Measurements from ENCODE around the gene C19orf25.

DNA sequence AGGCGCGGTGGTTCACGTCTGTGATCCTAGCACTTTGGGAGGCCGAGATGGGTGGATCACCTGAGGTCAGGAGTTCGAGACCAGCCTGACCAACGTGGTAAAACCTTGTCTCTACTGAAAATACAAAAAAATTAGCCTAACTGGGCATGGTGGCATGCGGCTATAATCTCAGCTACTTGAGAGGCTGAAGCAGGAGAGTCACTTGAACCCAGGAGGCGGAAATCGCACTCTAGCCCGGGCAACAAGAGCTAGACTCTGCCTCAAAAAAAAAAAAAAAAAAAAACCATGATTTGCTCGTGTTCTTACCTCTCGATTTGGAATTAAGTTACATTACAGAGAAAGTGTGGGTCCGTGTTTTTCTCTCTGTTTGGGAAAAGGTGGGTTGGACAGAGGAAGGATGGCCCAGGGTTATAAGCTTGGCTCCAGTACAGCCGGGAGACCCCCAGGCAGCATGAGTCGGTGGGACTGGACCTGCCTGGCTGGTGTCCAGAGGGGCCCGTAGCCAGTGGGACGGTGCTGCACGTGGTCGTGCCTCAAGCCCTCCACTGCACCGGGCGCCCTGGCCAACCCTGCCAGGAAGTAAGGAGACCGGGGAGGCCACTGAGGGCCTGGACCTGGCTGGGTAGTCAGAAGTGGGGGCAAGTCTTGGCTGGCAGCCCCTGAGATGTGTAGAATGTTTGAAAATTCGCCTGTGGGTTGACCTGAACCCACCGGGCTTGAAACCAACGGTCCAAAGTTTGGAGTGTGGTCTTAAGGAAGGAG, 37.2 kb downstream of the C19orf25 start:
- TF ChIP-seq, protein P1, sequence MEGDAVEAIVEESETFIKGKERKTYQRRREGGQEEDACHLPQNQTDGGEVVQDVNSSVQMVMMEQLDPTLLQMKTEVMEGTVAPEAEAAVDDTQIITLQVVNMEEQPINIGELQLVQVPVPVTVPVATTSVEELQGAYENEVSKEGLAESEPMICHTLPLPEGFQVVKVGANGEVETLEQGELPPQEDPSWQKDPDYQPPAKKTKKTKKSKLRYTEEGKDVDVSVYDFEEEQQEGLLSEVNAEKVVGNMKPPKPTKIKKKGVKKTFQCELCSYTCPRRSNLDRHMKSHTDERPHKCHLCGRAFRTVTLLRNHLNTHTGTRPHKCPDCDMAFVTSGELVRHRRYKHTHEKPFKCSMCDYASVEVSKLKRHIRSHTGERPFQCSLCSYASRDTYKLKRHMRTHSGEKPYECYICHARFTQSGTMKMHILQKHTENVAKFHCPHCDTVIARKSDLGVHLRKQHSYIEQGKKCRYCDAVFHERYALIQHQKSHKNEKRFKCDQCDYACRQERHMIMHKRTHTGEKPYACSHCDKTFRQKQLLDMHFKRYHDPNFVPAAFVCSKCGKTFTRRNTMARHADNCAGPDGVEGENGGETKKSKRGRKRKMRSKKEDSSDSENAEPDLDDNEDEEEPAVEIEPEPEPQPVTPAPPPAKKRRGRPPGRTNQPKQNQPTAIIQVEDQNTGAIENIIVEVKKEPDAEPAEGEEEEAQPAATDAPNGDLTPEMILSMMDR (conservative IDR thresholded peaks at IDR 0.05): no peak
- no peak for TF ChIP-seq ZFX (IDR thresholded peaks at IDR 0.05)
